GM18507 (cell line): ENCODE results near the gene VPS37C.
"Not testable (repeated sequence)": the region's sequence is repeated elsewhere in the genome, so short reads cannot be mapped to it uniquely, and the experiment has no call there.

Experiments
- DNase-seq: peaks from one replicate; pipeline ENCODE4 v3.0.0; 2011; ENCODE audit warnings: low read depth; ENCODE audit not compliant: insufficient read length; ENCODE audit errors: extremely low spot score
- FAIRE-seq: peaks from 2 replicates; lab custom pipeline; 2011; peaks lifted over from hg19 to GRCh38; lab: Jason Lieb, UNC

The VPS37C gene

GRCh38 chr11:61180205-61180604 lies 19.0 kb upstream of the VPS37C start:
- not testable (repeated sequence) for DNase-seq, FAIRE-seq

GRCh38 chr11:61176446-61176845 lies 15.2 kb upstream of the VPS37C start:
- DNase-seq (no peak), FAIRE-seq (no peak)

GRCh38 chr11:61174949-61175348 lies 13.7 kb upstream of the VPS37C start:
- no peak for FAIRE-seq
- DNase-seq: no peak

GRCh38 chr11:61174273-61174672 lies 13.0 kb upstream of the VPS37C start:
- DNase-seq (no peak), FAIRE-seq (no peak)

GRCh38 chr11:61173456-61173855 lies 12.2 kb upstream of the VPS37C start:
- FAIRE-seq: no peak
- DNase-seq: no peak

- FAIRE-seq (no peak), DNase-seq (no peak)
Measured at GRCh38 chr11:61172888-61173287, 11.7 kb upstream of the VPS37C start.

- DNase-seq (no peak), FAIRE-seq (no peak)
Measured at GRCh38 chr11:61172356-61172755, 11.1 kb upstream of the VPS37C start.

- DNase-seq (no peak), FAIRE-seq (no peak)
Measured at GRCh38 chr11:61171907-61172306, 10.7 kb upstream of the VPS37C start.

GRCh38 chr11:61170566-61170965 lies 9.3 kb upstream of the VPS37C start:
- DNase-seq (no peak), FAIRE-seq (no peak)

- FAIRE-seq (no peak), DNase-seq (no peak)
Measured at GRCh38 chr11:61168800-61169199, 7.6 kb upstream of the VPS37C start.

GRCh38 chr11:61168042-61168688 lies 6.9 kb upstream of the VPS37C start:
- DNase-seq (no peak), FAIRE-seq (no peak)

- not testable (repeated sequence) for FAIRE-seq, DNase-seq
Measured at GRCh38 chr11:61166331-61166730, 5.1 kb upstream of the VPS37C start.

- not testable (repeated sequence) for FAIRE-seq, DNase-seq
Measured at GRCh38 chr11:61165785-61166184, 4.6 kb upstream of the VPS37C start.

- no peak for DNase-seq
- FAIRE-seq: no peak
Measured at GRCh38 chr11:61164606-61165424, 3.6 kb upstream of the VPS37C start.

GRCh38 chr11:61163714-61164605 lies 2.7 kb upstream of the VPS37C start:
- DNase-seq (no peak), FAIRE-seq (peak; percentile 29)

- no peak for FAIRE-seq
- no peak for DNase-seq
Measured at GRCh38 chr11:61163021-61163420, 1.8 kb upstream of the VPS37C start.

- peak; percentile 50 for FAIRE-seq
- no peak for DNase-seq
Measured at GRCh38 chr11:61162092-61162941, 1.1 kb upstream of the VPS37C start.

- DNase-seq: no peak
- FAIRE-seq: no peak
Measured at GRCh38 chr11:61160487-61161189, 588 bp downstream of the VPS37C start.
